Gastrocnemius medialis (tissue), 4 donors: Measurements from ENCODE around the gene VPS4B.

Source experiments
- POLR2A ChIP-seq, 2 donors: fragments of 450-650 bp; IDR thresholded peaks; one replicate each; pipeline ENCODE4 v1.6.1; 2017; ENCODE audit warnings: antibody characterized with exemption in 2 of 2, mild to moderate bottlenecking in 2 of 2, moderate library complexity in 2 of 2
- TF ChIP-seq, protein P1 (sequence below), 5 experiments: fragments of 450-650 bp in 3 of 5; fragments of 200-600 bp in 2 of 5; sonication (generic) in 2 of 5; IDR thresholded peaks in 4 of 5; conservative IDR thresholded peaks in 1 of 5; 1 replicate in 4 of 5; 2 replicates in 1 of 5; pipeline ENCODE4 v1.5.1; 2016 to 2019; ENCODE audit warnings: antibody characterized with exemption in 5 of 5, mild to moderate bottlenecking in 3 of 5, moderate library complexity in 3 of 5

- TF ChIP-seq, protein P1, sequence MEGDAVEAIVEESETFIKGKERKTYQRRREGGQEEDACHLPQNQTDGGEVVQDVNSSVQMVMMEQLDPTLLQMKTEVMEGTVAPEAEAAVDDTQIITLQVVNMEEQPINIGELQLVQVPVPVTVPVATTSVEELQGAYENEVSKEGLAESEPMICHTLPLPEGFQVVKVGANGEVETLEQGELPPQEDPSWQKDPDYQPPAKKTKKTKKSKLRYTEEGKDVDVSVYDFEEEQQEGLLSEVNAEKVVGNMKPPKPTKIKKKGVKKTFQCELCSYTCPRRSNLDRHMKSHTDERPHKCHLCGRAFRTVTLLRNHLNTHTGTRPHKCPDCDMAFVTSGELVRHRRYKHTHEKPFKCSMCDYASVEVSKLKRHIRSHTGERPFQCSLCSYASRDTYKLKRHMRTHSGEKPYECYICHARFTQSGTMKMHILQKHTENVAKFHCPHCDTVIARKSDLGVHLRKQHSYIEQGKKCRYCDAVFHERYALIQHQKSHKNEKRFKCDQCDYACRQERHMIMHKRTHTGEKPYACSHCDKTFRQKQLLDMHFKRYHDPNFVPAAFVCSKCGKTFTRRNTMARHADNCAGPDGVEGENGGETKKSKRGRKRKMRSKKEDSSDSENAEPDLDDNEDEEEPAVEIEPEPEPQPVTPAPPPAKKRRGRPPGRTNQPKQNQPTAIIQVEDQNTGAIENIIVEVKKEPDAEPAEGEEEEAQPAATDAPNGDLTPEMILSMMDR (IDR thresholded peaks at IDR 0.05 in 4 of 5, conservative IDR thresholded peaks at IDR 0.05 in 1 of 5), result no peak
- no peak for TF ChIP-seq POLR2A (IDR thresholded peaks at IDR 0.05)
These were observed 11.5 kb downstream of the VPS4B start for GRCh38 chr18:63410792-63411191.
